ENCODE measurements around the gene TMEM185A.
"Not testable (repeated sequence)": the region's sequence is repeated elsewhere in the genome, so short reads cannot be mapped to it uniquely, and the experiment has no call there.

Gene TMEM185A

GRCh38 chrX:149550454-149550853, 81.1 kb downstream of the TMEM185A start:
- DNase-seq = not testable (repeated sequence)

- DNase-seq = not testable (repeated sequence)
Measured at GRCh38 chrX:149549701-149550100, 81.9 kb downstream of the TMEM185A start, which contains the start of gene HSFX3. Gene HSFX3, minus strand, starts transcription at chrX:149549924. Its CDS starts 72 bp downstream, at chrX:149549852.

- not testable (repeated sequence) for DNase-seq
Measured at GRCh38 chrX:149547782-149548181, 83.8 kb downstream of the TMEM185A start.

GRCh38 chrX:149546962-149547361, 84.6 kb downstream of the TMEM185A start:
- DNase-seq = not testable (repeated sequence)

Measured in eye (tissue), 1 donor.